HL-60 (cell line): ENCODE results near the gene SLC26A4.
A peak's percentile ranks its signal among the peaks of the same experiment; 100 is the strongest.

Source experiments
- POLR2AphosphoS5 ChIP-seq: IDR thresholded peaks from 2 replicates; pipeline ENCODE4 v1.6.1; 2012; ENCODE audit warnings: low read depth
- SPI1 ChIP-seq: IDR thresholded peaks from 2 replicates; pipeline ENCODE4 v1.6.1; 2012; ENCODE audit warnings: low read depth, mild to moderate bottlenecking, borderline replicate concordance
- TF ChIP-seq, protein P1 (sequence below): IDR thresholded peaks from 2 replicates; pipeline ENCODE4 v1.6.1; 2012; ENCODE audit warnings: low read depth; ENCODE audit not compliant: insufficient replicate concordance
- TF ChIP-seq, protein P2 (sequence below): IDR thresholded peaks from one replicate; pipeline ENCODE4 v1.5.1; 2011; ENCODE audit warnings: low read length, control low read depth, inconsistent platforms; ENCODE audit not compliant: insufficient read depth

DNA sequence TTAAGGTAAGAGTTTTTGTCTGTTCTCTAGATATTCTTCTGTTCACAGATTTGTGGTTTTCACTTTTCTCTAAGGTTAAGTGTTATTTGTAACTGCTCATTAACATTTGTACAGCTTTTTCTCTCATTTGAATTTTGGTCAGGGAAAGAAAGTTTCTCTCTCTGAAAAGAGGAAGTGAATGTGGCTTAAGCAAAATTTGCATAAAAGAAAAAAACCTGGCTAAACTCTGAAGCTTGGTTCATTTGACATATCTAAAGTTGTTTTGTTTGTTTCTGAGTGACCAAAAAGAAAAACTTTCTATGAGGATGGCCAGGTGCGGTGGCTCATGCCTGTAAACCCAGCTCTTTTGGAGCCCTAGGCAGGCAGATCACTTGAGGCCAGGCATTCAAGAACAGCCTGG is 22.0 kb upstream of the SLC26A4 start:
- TF ChIP-seq, protein P1, sequence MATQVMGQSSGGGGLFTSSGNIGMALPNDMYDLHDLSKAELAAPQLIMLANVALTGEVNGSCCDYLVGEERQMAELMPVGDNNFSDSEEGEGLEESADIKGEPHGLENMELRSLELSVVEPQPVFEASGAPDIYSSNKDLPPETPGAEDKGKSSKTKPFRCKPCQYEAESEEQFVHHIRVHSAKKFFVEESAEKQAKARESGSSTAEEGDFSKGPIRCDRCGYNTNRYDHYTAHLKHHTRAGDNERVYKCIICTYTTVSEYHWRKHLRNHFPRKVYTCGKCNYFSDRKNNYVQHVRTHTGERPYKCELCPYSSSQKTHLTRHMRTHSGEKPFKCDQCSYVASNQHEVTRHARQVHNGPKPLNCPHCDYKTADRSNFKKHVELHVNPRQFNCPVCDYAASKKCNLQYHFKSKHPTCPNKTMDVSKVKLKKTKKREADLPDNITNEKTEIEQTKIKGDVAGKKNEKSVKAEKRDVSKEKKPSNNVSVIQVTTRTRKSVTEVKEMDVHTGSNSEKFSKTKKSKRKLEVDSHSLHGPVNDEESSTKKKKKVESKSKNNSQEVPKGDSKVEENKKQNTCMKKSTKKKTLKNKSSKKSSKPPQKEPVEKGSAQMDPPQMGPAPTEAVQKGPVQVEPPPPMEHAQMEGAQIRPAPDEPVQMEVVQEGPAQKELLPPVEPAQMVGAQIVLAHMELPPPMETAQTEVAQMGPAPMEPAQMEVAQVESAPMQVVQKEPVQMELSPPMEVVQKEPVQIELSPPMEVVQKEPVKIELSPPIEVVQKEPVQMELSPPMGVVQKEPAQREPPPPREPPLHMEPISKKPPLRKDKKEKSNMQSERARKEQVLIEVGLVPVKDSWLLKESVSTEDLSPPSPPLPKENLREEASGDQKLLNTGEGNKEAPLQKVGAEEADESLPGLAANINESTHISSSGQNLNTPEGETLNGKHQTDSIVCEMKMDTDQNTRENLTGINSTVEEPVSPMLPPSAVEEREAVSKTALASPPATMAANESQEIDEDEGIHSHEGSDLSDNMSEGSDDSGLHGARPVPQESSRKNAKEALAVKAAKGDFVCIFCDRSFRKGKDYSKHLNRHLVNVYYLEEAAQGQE, result no peak
- no peak for TF ChIP-seq POLR2AphosphoS5
- TF ChIP-seq, protein P2, sequence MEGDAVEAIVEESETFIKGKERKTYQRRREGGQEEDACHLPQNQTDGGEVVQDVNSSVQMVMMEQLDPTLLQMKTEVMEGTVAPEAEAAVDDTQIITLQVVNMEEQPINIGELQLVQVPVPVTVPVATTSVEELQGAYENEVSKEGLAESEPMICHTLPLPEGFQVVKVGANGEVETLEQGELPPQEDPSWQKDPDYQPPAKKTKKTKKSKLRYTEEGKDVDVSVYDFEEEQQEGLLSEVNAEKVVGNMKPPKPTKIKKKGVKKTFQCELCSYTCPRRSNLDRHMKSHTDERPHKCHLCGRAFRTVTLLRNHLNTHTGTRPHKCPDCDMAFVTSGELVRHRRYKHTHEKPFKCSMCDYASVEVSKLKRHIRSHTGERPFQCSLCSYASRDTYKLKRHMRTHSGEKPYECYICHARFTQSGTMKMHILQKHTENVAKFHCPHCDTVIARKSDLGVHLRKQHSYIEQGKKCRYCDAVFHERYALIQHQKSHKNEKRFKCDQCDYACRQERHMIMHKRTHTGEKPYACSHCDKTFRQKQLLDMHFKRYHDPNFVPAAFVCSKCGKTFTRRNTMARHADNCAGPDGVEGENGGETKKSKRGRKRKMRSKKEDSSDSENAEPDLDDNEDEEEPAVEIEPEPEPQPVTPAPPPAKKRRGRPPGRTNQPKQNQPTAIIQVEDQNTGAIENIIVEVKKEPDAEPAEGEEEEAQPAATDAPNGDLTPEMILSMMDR, result no peak
- peak; percentile 97 for TF ChIP-seq SPI1
